WTC11 (cell line): ENCODE results near the gene SLC44A5.

ENCODE experiments used
- CBFB ChIP-seq: sonication (generic); formaldehyde crosslinking; IDR thresholded peaks from 2 replicates; pipeline ENCODE4 v1.8.1; 2022; ENCODE audit warnings: mild to moderate bottlenecking, low read depth, missing genetic modification reagents
- CREM ChIP-seq: sonication (generic); formaldehyde crosslinking; IDR thresholded peaks from 2 replicates; pipeline ENCODE4 v1.8.1; 2022; ENCODE audit warnings: mild to moderate bottlenecking, missing genetic modification reagents, moderate library complexity
- JUN ChIP-seq: sonication (generic); formaldehyde crosslinking; IDR thresholded peaks from 2 replicates; pipeline ENCODE4 v1.8.0; 2023; ENCODE audit warnings: mild to moderate bottlenecking, missing genetic modification reagents
- NFATC4 ChIP-seq: fragments of 250-450 bp; sonication (Bioruptor Pico); IDR thresholded peaks from 2 replicates; pipeline ENCODE4 v1.9.0; 2021; ENCODE audit warnings: mild to moderate bottlenecking
- NR2C2 ChIP-seq: sonication (generic); formaldehyde crosslinking; IDR thresholded peaks from 2 replicates; pipeline ENCODE4 v1.8.0; 2022; ENCODE audit warnings: mild to moderate bottlenecking, missing genetic modification reagents
- NR3C1 ChIP-seq: sonication (generic); formaldehyde crosslinking; conservative IDR thresholded peaks from 2 replicates; pipeline ENCODE4 v1.8.1; 2023; ENCODE audit warnings: low read depth, mild to moderate bottlenecking, missing genetic modification reagents
- TEAD4 ChIP-seq: sonication (generic); formaldehyde crosslinking; IDR thresholded peaks from 2 replicates; pipeline ENCODE4 v1.8.0; 2022; ENCODE audit warnings: mild to moderate bottlenecking, missing genetic modification reagents
- ZBTB21 ChIP-seq: sonication (generic); formaldehyde crosslinking; IDR thresholded peaks from 2 replicates; pipeline ENCODE4 v1.8.1; 2023; ENCODE audit warnings: mild to moderate bottlenecking, missing genetic modification reagents, borderline replicate concordance
- ZNF423 ChIP-seq: fragments of 250-450 bp; sonication (Bioruptor Pico); IDR thresholded peaks from 2 replicates; pipeline ENCODE4 v2.1.2; 2022; ENCODE audit warnings: mild to moderate bottlenecking, moderate library complexity
- TF ChIP-seq, protein P1 (sequence below): fragments of 200-600 bp; IDR thresholded peaks from 2 replicates; pipeline ENCODE4 v1.8.0; 2022; ENCODE audit warnings: antibody characterized with exemption
- TF ChIP-seq, protein P2 (sequence below): sonication (generic); formaldehyde crosslinking; conservative IDR thresholded peaks from 2 replicates; pipeline ENCODE4 v1.8.1; 2023; ENCODE audit warnings: mild to moderate bottlenecking, low read depth, missing genetic modification reagents, moderate library complexity
- TF ChIP-seq, protein P3 (sequence below): sonication (generic); formaldehyde crosslinking; IDR thresholded peaks from 2 replicates; pipeline ENCODE4 v1.8.0; 2022; ENCODE audit warnings: mild to moderate bottlenecking, missing genetic modification reagents

DNA sequence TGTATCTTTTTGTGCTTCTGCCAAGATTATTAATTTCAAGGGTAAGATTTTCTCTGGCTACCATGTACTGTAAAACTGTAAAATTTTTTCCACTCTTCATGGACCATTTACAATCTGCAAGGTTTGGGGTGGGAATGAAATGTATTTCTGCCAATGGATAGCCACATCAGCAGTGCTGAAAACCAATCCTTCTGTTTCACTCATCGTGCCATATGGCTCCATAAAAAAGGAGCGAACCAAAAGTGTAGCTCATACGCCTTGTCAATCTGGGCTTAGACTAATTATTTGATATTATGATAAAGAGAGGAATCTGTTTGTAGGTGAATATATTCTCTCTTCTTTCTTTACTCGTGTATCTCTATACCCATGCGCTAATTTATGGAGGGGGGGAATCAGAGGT lies 3.0 kb upstream of the SLC44A5 start:
- TF ChIP-seq, protein P1, sequence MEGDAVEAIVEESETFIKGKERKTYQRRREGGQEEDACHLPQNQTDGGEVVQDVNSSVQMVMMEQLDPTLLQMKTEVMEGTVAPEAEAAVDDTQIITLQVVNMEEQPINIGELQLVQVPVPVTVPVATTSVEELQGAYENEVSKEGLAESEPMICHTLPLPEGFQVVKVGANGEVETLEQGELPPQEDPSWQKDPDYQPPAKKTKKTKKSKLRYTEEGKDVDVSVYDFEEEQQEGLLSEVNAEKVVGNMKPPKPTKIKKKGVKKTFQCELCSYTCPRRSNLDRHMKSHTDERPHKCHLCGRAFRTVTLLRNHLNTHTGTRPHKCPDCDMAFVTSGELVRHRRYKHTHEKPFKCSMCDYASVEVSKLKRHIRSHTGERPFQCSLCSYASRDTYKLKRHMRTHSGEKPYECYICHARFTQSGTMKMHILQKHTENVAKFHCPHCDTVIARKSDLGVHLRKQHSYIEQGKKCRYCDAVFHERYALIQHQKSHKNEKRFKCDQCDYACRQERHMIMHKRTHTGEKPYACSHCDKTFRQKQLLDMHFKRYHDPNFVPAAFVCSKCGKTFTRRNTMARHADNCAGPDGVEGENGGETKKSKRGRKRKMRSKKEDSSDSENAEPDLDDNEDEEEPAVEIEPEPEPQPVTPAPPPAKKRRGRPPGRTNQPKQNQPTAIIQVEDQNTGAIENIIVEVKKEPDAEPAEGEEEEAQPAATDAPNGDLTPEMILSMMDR: no peak
- TF ChIP-seq CBFB (CRISPR knock-in tag) (no peak), ZNF423 (CRISPR knock-in tag) (no peak), JUN (CRISPR knock-in tag) (no peak), NR3C1 (no peak), CREM (CRISPR knock-in tag) (no peak), TEAD4 (CRISPR knock-in tag) (no peak), NFATC4 (no peak), ZBTB21 (CRISPR knock-in tag) (no peak), NR2C2 (no peak)
- TF ChIP-seq, protein P2, sequence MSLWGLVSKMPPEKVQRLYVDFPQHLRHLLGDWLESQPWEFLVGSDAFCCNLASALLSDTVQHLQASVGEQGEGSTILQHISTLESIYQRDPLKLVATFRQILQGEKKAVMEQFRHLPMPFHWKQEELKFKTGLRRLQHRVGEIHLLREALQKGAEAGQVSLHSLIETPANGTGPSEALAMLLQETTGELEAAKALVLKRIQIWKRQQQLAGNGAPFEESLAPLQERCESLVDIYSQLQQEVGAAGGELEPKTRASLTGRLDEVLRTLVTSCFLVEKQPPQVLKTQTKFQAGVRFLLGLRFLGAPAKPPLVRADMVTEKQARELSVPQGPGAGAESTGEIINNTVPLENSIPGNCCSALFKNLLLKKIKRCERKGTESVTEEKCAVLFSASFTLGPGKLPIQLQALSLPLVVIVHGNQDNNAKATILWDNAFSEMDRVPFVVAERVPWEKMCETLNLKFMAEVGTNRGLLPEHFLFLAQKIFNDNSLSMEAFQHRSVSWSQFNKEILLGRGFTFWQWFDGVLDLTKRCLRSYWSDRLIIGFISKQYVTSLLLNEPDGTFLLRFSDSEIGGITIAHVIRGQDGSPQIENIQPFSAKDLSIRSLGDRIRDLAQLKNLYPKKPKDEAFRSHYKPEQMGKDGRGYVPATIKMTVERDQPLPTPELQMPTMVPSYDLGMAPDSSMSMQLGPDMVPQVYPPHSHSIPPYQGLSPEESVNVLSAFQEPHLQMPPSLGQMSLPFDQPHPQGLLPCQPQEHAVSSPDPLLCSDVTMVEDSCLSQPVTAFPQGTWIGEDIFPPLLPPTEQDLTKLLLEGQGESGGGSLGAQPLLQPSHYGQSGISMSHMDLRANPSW (CRISPR knock-in tag): no peak
- TF ChIP-seq, protein P3, sequence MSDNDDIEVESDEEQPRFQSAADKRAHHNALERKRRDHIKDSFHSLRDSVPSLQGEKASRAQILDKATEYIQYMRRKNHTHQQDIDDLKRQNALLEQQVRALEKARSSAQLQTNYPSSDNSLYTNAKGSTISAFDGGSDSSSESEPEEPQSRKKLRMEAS (CRISPR knock-in tag): no peak
